GM23248 (cell line): ENCODE results near the gene ARHGAP36.

Experiments
- EZH2 ChIP-seq: fragments of 200-600 bp; sonication (generic); IDR thresholded peaks from 2 replicates; pipeline ENCODE4 v1.6.1; 2018; ENCODE audit warnings: antibody characterized with exemption, mild to moderate bottlenecking; ENCODE audit not compliant: insufficient read depth, poor library complexity, severe bottlenecking
- EZH2phosphoT487 ChIP-seq: fragments of 200-600 bp; sonication (generic); IDR thresholded peaks from 2 replicates; pipeline ENCODE4 v1.6.1; 2018; ENCODE audit warnings: antibody characterized with exemption, moderate library complexity, mild to moderate bottlenecking, low read depth; ENCODE audit not compliant: insufficient read depth

DNA sequence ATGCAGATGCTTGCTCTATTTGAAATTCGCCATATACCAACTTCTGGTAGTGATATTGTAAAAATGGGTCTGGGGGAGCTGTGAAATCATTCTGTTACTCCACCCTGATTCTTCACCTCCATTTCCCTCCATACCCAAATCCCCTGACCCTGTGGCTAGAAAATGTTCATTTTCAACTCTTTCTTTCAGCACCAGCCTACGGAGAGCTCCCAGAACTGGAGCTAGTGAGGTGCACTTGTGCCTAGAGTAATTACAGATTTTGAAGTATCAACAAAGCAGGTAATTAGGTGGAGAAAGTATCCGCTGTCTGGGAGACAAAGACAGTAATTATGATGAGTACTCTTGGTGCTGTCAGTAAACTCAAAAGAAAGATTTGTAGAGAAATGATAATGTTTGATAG, 8.1 kb downstream of the ARHGAP36 start:
- TF ChIP-seq EZH2phosphoT487 (no peak), EZH2 (no peak)
